GM23338 (cell line): Measurements from ENCODE around the gene NTM. TPM values are rescaled to one million over a fixed set of nuclear protein-coding genes. Genes with fewer than 3 reads are reported as not detected.

Experiments used
- ATAC-seq: fragments of 200-7000 bp; cut with Tn5 transposase; 3 replicates; pipeline ENCODE4 v1.9.1; 2020
- DNase-seq: peaks from one replicate; pipeline ENCODE4 v3.0.0-alpha.2; 2015; ENCODE audit warnings: low spot score
- H2AFZ ChIP-seq: fragments of 200-600 bp; sonication (generic); 2 replicates; pipeline ENCODE4 v1.8.0; 2016; ENCODE audit warnings: antibody characterized with exemption, mild to moderate bottlenecking, moderate library complexity
- H3F3A ChIP-seq: fragments of 200-600 bp; sonication (generic); replicated peaks from 2 replicates; pipeline ENCODE4 v1.8.0; 2017; ENCODE audit warnings: antibody characterized with exemption, mixed run types, low read depth
- H3K27ac ChIP-seq: fragments of 200-600 bp; sonication (generic); 2 replicates; pipeline ENCODE4 v1.6.1; 2016; ENCODE audit warnings: low read depth
- H3K27me3 ChIP-seq: fragments of 200-600 bp; sonication (generic); 2 replicates; pipeline ENCODE4 v1.8.0; 2016; ENCODE audit warnings: mild to moderate bottlenecking, mixed run types, moderate library complexity; ENCODE audit not compliant: insufficient read depth
- H3K36me3 ChIP-seq: fragments of 200-600 bp; sonication (generic); 2 replicates; pipeline ENCODE4 v1.8.0; 2016; ENCODE audit warnings: mild to moderate bottlenecking; ENCODE audit not compliant: insufficient read depth
- H3K4me1 ChIP-seq: fragments of 200-600 bp; sonication (generic); 2 replicates; pipeline ENCODE4 v1.8.0; 2016; ENCODE audit warnings: mild to moderate bottlenecking, moderate library complexity; ENCODE audit not compliant: insufficient read depth
- H3K4me2 ChIP-seq: fragments of 200-600 bp; sonication (generic); 2 replicates; pipeline ENCODE4 v1.7.1; 2017; ENCODE audit warnings: mixed run types
- H3K4me3 ChIP-seq: fragments of 200-600 bp; sonication (generic); 2 replicates; pipeline ENCODE4 v1.6.1; 2016; ENCODE audit warnings: mixed run types
- H3K79me2 ChIP-seq: fragments of 200-600 bp; sonication (generic); replicated peaks from 2 replicates; pipeline ENCODE4 v1.8.0; 2017; ENCODE audit warnings: mild to moderate bottlenecking; ENCODE audit not compliant: insufficient read depth
- H3K9me2 ChIP-seq: fragments of 200-600 bp; sonication (generic); 2 replicates; pipeline ENCODE4 v1.8.0; 2017; ENCODE audit not compliant: insufficient read depth
- H4K20me1 ChIP-seq: fragments of 200-600 bp; sonication (generic); replicated peaks from 2 replicates; pipeline ENCODE4 v1.8.0; 2017; ENCODE audit warnings: mild to moderate bottlenecking; ENCODE audit not compliant: insufficient read depth
- H3K27ac Mint-ChIP-seq: 2 replicates; pipeline ENCODE4 v1.8.0; 2020; ENCODE audit warnings: inconsistent platforms, mild to moderate bottlenecking, moderate library complexity, mixed read lengths
- H3K27me3 Mint-ChIP-seq: 3 replicates; pipeline ENCODE4 v1.8.0; 2022; ENCODE audit warnings: low read depth, mild to moderate bottlenecking, moderate library complexity, mixed read lengths, inconsistent platforms; ENCODE audit not compliant: insufficient read depth, poor library complexity
- H3K36me3 Mint-ChIP-seq: 3 replicates; pipeline ENCODE4 v1.8.0; 2021; ENCODE audit warnings: low read depth, mild to moderate bottlenecking, inconsistent platforms, moderate library complexity, mixed read lengths
- H3K4me1 Mint-ChIP-seq: 3 replicates; pipeline ENCODE4 v1.8.0; 2020; ENCODE audit warnings: mild to moderate bottlenecking, inconsistent platforms, mixed read lengths
- H3K4me3 Mint-ChIP-seq: 3 replicates; pipeline ENCODE4 v1.8.0; 2021; ENCODE audit warnings: moderate library complexity, mild to moderate bottlenecking, inconsistent platforms, mixed read lengths
- H3K9me3 Mint-ChIP-seq: 3 replicates; pipeline ENCODE4 v1.8.0; 2020; ENCODE audit warnings: moderate library complexity, mild to moderate bottlenecking, inconsistent platforms, mixed read lengths
- CREB1 ChIP-seq: fragments of 250-450 bp; sonication (Bioruptor Pico); IDR thresholded peaks from 2 replicates; pipeline ENCODE4 v1.5.0; 2020; ENCODE audit warnings: low read depth, mild to moderate bottlenecking, moderate library complexity
- EZH2 ChIP-seq: fragments of 200-600 bp; sonication (generic); IDR thresholded peaks from one replicate; pipeline ENCODE4 v1.8.0; 2017; ENCODE audit warnings: antibody characterized with exemption, mild to moderate bottlenecking, low read depth; ENCODE audit not compliant: unreplicated experiment
- EZH2phosphoT487 ChIP-seq: fragments of 200-600 bp; sonication (generic); IDR thresholded peaks from one replicate; pipeline ENCODE4 v1.8.1; 2018; ENCODE audit warnings: antibody characterized with exemption; ENCODE audit not compliant: unreplicated experiment
- NANOG ChIP-seq: IDR thresholded peaks from 2 replicates; pipeline ENCODE4 v1.6.1; 2016; ENCODE audit warnings: antibody characterized with exemption, borderline replicate concordance
- STAT1 ChIP-seq: IDR thresholded peaks from one replicate; pipeline ENCODE4 v1.6.1; 2016; ENCODE audit warnings: antibody characterized with exemption; ENCODE audit not compliant: unreplicated experiment
- ZNF114 ChIP-seq: fragments of 250-450 bp; sonication (Bioruptor Pico); IDR thresholded peaks from 2 replicates; pipeline ENCODE4 v1.5.0; 2020; ENCODE audit warnings: mild to moderate bottlenecking, moderate library complexity
- ZNF331 ChIP-seq: fragments of 250-450 bp; sonication (Bioruptor Pico); IDR thresholded peaks from 2 replicates; pipeline ENCODE4 v1.5.0; 2020; ENCODE audit warnings: low read depth, mild to moderate bottlenecking, moderate library complexity
- polyA plus RNA-seq: library from polyadenylated mRNA; unstranded; fragments of >200 nt; fragmentation: Nextera tagmentation; extraction: Ambion mirVana; gene quantifications from 2 replicates; pipeline ENCODE4 v1.2.1, GENCODE V29; 2016
- total RNA-seq: library from RNA; depleted of rRNA; stranded (reverse); fragments of >200 nt; shearing (Covaris generic); gene quantifications from 2 replicates; pipeline ENCODE4 v1.2.3, GENCODE V29; 2014
- TF ChIP-seq, protein P1 (sequence below): IDR thresholded peaks from one replicate; pipeline ENCODE4 v1.6.1; 2018; ENCODE audit warnings: antibody characterized with exemption; ENCODE audit not compliant: unreplicated experiment
- TF ChIP-seq, protein P2 (sequence below), 2 experiments: fragments of 200-600 bp in 1 of 2; sonication (generic) in 1 of 2; conservative IDR thresholded peaks; 2 replicates each; pipeline versions ENCODE4 v1.5.1 to v1.6.1; 2016 to 2017; ENCODE audit warnings: antibody characterized with exemption in 2 of 2, low read depth in 2 of 2, mild to moderate bottlenecking in 2 of 2, moderate library complexity in 1 of 2
- TF ChIP-seq, protein P3 (sequence below): IDR thresholded peaks from 2 replicates; pipeline ENCODE4 v1.6.1; 2016; ENCODE audit warnings: antibody characterized with exemption
- TF ChIP-seq, protein P4 (sequence below): fragments of 250-450 bp; sonication (Bioruptor Pico); IDR thresholded peaks from 2 replicates; pipeline ENCODE4 v1.5.0; 2020; ENCODE audit warnings: mild to moderate bottlenecking, moderate library complexity

The NTM gene
- total and polyA plus RNA-seq, 2 experiments from 2014 or later = 10.6 to 14.6 TPM

DNA sequence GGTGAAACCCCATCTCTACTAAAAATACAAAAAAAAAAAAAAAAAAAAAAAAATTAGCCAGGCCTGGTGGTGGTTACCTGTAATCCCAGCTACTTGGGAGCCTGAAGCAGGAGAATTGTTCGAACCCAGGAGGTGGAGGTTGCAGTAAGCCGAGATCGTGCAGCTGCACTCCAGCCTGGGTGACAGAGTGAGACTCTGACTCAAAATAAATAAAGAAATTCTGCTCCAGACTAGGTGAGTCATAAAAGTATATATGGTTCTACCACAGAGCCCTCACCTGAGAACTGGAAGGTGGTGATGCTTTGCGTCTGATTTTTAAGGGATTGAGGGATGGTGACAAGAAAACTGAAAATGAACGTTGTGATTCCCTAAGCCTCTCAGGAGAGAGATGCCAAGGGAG is 58.4 kb downstream of the NTM start (continued):
- TF ChIP-seq, protein P1, sequence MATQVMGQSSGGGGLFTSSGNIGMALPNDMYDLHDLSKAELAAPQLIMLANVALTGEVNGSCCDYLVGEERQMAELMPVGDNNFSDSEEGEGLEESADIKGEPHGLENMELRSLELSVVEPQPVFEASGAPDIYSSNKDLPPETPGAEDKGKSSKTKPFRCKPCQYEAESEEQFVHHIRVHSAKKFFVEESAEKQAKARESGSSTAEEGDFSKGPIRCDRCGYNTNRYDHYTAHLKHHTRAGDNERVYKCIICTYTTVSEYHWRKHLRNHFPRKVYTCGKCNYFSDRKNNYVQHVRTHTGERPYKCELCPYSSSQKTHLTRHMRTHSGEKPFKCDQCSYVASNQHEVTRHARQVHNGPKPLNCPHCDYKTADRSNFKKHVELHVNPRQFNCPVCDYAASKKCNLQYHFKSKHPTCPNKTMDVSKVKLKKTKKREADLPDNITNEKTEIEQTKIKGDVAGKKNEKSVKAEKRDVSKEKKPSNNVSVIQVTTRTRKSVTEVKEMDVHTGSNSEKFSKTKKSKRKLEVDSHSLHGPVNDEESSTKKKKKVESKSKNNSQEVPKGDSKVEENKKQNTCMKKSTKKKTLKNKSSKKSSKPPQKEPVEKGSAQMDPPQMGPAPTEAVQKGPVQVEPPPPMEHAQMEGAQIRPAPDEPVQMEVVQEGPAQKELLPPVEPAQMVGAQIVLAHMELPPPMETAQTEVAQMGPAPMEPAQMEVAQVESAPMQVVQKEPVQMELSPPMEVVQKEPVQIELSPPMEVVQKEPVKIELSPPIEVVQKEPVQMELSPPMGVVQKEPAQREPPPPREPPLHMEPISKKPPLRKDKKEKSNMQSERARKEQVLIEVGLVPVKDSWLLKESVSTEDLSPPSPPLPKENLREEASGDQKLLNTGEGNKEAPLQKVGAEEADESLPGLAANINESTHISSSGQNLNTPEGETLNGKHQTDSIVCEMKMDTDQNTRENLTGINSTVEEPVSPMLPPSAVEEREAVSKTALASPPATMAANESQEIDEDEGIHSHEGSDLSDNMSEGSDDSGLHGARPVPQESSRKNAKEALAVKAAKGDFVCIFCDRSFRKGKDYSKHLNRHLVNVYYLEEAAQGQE = no peak
- TF ChIP-seq, protein P2, sequence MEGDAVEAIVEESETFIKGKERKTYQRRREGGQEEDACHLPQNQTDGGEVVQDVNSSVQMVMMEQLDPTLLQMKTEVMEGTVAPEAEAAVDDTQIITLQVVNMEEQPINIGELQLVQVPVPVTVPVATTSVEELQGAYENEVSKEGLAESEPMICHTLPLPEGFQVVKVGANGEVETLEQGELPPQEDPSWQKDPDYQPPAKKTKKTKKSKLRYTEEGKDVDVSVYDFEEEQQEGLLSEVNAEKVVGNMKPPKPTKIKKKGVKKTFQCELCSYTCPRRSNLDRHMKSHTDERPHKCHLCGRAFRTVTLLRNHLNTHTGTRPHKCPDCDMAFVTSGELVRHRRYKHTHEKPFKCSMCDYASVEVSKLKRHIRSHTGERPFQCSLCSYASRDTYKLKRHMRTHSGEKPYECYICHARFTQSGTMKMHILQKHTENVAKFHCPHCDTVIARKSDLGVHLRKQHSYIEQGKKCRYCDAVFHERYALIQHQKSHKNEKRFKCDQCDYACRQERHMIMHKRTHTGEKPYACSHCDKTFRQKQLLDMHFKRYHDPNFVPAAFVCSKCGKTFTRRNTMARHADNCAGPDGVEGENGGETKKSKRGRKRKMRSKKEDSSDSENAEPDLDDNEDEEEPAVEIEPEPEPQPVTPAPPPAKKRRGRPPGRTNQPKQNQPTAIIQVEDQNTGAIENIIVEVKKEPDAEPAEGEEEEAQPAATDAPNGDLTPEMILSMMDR (conservative IDR thresholded peaks at IDR 0.05; ENCODE audit: low read depth in 2 of 2) = no peak
- no peak for TF ChIP-seq NANOG
- TF ChIP-seq ZNF331 (CRISPR knock-in tag) = no peak
- TF ChIP-seq, protein P3, sequence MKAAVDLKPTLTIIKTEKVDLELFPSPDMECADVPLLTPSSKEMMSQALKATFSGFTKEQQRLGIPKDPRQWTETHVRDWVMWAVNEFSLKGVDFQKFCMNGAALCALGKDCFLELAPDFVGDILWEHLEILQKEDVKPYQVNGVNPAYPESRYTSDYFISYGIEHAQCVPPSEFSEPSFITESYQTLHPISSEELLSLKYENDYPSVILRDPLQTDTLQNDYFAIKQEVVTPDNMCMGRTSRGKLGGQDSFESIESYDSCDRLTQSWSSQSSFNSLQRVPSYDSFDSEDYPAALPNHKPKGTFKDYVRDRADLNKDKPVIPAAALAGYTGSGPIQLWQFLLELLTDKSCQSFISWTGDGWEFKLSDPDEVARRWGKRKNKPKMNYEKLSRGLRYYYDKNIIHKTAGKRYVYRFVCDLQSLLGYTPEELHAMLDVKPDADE = no peak
- TF ChIP-seq EZH2 = no peak
- no peak for TF ChIP-seq CREB1 (CRISPR knock-in tag)

DNA sequence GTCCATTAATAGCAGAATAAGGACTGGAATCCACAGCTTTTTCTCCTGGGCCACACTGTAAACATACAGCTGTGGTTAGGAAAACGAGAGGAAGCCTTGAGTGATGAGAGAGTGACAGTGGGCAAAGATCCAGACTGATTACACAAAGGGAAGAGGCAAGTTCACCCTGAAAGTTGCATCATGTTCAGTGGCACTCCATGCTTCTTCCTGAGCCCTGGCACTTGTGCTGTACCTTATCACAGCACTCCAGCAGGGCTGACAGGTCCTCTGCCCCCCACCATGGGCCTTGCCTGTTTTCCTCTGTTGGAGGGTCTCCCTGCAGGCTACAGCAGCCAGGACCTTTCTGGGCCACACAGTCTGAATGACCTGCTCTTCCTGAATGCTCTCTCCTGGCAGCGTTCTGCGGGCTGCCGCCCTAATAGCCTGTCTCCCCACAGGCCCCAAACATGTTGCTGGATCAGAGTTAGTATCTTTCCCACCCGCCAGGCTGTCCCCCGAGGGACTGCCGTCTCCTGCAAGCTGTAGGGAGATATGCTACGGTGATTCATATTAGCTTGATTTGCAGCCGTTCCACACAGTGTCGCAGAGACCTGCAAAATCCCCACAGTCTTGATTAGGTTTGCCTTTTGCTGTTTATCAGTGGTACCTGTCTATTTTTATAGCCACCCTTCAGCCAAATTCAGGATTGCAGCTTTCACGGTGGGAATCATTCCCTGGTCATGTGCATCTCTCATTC is 60.2 kb downstream of the NTM start:
- H3K27ac ChIP-seq = no peak overlapping the region
- no peak overlapping the region for H3K4me3 ChIP-seq
- no peak overlapping the region for H3K4me2 ChIP-seq
- Mint-ChIP-seq H3K27ac (no peak overlapping the region), H3K36me3 (no peaks in the 10 kb centered on the region; the same call in 2 of the 3 replicates), H3K27me3 (peaks cover 1% of the 10 kb centered on the region), H3K9me3 (no peaks in the 10 kb centered on the region; the same call in 2 of the 3 replicates), H3K4me3 (no peak overlapping the region), H3K4me1 (no peaks in the 10 kb centered on the region)
- H2AFZ ChIP-seq = no peak overlapping the region
- H3K79me2 ChIP-seq = no peaks in the 10 kb centered on the region
- no peaks in the 10 kb centered on the region for H3F3A ChIP-seq
- no peaks in the 10 kb centered on the region for H3K27me3 ChIP-seq
- no peaks in the 10 kb centered on the region; the same call in 1 of the 2 replicates for H3K9me2 ChIP-seq
- ATAC-seq (no peak), DNase-seq (no peak)
- H4K20me1 ChIP-seq = no peaks in the 10 kb centered on the region
- no peaks in the 10 kb centered on the region for H3K36me3 ChIP-seq
- no peaks in the 10 kb centered on the region for H3K4me1 ChIP-seq
- TF ChIP-seq EZH2phosphoT487 = no peak
- TF ChIP-seq CREB1 (CRISPR knock-in tag) = no peak
- no peak for TF ChIP-seq EZH2
- no peak for TF ChIP-seq NANOG
- TF ChIP-seq, protein P4, sequence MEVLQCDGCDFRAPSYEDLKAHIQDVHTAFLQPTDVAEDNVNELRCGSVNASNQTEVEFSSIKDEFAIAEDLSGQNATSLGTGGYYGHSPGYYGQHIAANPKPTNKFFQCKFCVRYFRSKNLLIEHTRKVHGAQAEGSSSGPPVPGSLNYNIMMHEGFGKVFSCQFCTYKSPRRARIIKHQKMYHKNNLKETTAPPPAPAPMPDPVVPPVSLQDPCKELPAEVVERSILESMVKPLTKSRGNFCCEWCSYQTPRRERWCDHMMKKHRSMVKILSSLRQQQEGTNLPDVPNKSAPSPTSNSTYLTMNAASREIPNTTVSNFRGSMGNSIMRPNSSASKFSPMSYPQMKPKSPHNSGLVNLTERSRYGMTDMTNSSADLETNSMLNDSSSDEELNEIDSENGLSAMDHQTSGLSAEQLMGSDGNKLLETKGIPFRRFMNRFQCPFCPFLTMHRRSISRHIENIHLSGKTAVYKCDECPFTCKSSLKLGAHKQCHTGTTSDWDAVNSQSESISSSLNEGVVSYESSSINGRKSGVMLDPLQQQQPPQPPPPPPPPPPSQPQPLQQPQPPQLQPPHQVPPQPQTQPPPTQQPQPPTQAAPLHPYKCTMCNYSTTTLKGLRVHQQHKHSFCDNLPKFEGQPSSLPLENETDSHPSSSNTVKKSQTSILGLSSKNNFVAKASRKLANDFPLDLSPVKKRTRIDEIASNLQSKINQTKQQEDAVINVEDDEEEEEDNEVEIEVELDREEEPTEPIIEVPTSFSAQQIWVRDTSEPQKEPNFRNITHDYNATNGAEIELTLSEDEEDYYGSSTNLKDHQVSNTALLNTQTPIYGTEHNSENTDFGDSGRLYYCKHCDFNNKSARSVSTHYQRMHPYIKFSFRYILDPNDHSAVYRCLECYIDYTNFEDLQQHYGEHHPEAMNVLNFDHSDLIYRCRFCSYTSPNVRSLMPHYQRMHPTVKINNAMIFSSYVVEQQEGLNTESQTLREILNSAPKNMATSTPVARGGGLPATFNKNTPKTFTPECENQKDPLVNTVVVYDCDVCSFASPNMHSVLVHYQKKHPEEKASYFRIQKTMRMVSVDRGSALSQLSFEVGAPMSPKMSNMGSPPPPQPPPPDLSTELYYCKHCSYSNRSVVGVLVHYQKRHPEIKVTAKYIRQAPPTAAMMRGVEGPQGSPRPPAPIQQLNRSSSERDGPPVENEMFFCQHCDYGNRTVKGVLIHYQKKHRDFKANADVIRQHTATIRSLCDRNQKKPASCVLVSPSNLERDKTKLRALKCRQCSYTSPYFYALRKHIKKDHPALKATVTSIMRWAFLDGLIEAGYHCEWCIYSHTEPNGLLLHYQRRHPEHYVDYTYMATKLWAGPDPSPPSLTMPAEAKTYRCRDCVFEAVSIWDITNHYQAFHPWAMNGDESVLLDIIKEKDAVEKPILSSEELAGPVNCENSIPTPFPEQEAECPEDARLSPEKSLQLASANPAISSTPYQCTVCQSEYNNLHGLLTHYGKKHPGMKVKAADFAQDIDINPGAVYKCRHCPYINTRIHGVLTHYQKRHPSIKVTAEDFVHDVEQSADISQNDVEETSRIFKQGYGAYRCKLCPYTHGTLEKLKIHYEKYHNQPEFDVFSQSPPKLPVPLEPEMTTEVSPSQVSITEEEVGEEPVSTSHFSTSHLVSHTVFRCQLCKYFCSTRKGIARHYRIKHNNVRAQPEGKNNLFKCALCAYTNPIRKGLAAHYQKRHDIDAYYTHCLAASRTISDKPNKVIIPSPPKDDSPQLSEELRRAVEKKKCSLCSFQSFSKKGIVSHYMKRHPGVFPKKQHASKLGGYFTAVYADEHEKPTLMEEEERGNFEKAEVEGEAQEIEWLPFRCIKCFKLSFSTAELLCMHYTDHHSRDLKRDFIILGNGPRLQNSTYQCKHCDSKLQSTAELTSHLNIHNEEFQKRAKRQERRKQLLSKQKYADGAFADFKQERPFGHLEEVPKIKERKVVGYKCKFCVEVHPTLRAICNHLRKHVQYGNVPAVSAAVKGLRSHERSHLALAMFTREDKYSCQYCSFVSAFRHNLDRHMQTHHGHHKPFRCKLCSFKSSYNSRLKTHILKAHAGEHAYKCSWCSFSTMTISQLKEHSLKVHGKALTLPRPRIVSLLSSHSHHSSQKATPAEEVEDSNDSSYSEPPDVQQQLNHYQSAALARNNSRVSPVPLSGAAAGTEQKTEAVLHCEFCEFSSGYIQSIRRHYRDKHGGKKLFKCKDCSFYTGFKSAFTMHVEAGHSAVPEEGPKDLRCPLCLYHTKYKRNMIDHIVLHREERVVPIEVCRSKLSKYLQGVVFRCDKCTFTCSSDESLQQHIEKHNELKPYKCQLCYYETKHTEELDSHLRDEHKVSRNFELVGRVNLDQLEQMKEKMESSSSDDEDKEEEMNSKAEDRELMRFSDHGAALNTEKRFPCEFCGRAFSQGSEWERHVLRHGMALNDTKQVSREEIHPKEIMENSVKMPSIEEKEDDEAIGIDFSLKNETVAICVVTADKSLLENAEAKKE (CRISPR knock-in tag) = no peak
- TF ChIP-seq STAT1 = no peak
- no peak for TF ChIP-seq ZNF114 (CRISPR knock-in tag)
